HEK293 (cell line): ENCODE data around the gene SRF.
A peak's percentile ranks its signal among the peaks of the same experiment; 100 is the strongest.

Experiments used
- CTCF ChIA-PET: fragments of 350-600 bp; formaldehyde crosslinking; extraction: SDS; loops from one replicate; lab custom pipeline; 2021; ENCODE audit warnings: antibody characterized with exemption; lab: Yijun Ruan, JAX
- POLR2A ChIA-PET: fragments of 300-600 bp; formaldehyde crosslinking; extraction: SDS; loops from one replicate; lab custom pipeline; 2020; ENCODE audit warnings: antibody characterized with exemption, inconsistent platforms; lab: Yijun Ruan, JAX
- H3K27ac ChIP-seq: fragments of 200-500 bp; sonication (Bioruptor generic); 2 replicates; pipeline ENCODE4 v1.5.1; 2014; ENCODE audit warnings: low read depth, low read length, control low read depth, inconsistent platforms; ENCODE audit errors: extremely low read depth
- H3K36me3 ChIP-seq, 2 experiments: fragments of 200-500 bp in 1 of 2; sonication (Bioruptor generic) in 1 of 2; 1 replicate in 1 of 2; 2 replicates in 1 of 2; pipeline ENCODE4 v1.5.1; 2014 to 2017; ENCODE audit warnings: inconsistent platforms in 2 of 2, low read length in 2 of 2; ENCODE audit not compliant: control insufficient read depth in 2 of 2, insufficient read depth in 1 of 2
- H3K4me1 ChIP-seq: fragments of 200-500 bp; sonication (Bioruptor generic); 2 replicates; pipeline ENCODE4 v1.5.1; 2014; ENCODE audit warnings: mild to moderate bottlenecking, low read length, inconsistent platforms; ENCODE audit not compliant: control insufficient read depth, insufficient read depth
- H3K4me3 ChIP-seq: 2 replicates; pipeline ENCODE4 v1.5.1; 2011; ENCODE audit warnings: low read depth, mild to moderate bottlenecking, control low read depth, low read length, moderate library complexity
- H3K9me3 ChIP-seq: fragments of 200-500 bp; sonication (Bioruptor generic); 2 replicates; pipeline ENCODE4 v1.5.1; 2014; ENCODE audit warnings: low read depth, low read length, inconsistent platforms; ENCODE audit not compliant: control insufficient read depth, insufficient read depth
- GLIS2 ChIP-seq: fragments of 450-650 bp; formaldehyde crosslinking; IDR thresholded peaks from 2 replicates; pipeline ENCODE4 v1.5.1; 2016; ENCODE audit warnings: missing biosample characterization, missing genetic modification characterization
- KLF16 ChIP-seq: fragments of 450-650 bp; formaldehyde crosslinking; IDR thresholded peaks from 2 replicates; pipeline ENCODE4 v1.5.1; 2017; ENCODE audit warnings: missing biosample characterization, missing genetic modification characterization
- KLF7 ChIP-seq: fragments of 450-650 bp; formaldehyde crosslinking; IDR thresholded peaks from 2 replicates; pipeline ENCODE4 v1.5.1; 2016; ENCODE audit warnings: missing biosample characterization, missing genetic modification characterization, borderline replicate concordance
- MZF1 ChIP-seq: fragments of 450-650 bp; formaldehyde crosslinking; IDR thresholded peaks from 2 replicates; pipeline ENCODE4 v1.5.1; 2017; ENCODE audit warnings: missing biosample characterization, missing genetic modification characterization, borderline replicate concordance
- SCRT2 ChIP-seq: fragments of 450-650 bp; formaldehyde crosslinking; IDR thresholded peaks from 2 replicates; pipeline ENCODE4 v1.5.1; 2016; ENCODE audit warnings: missing biosample characterization, missing genetic modification characterization
- SETDB1 ChIP-seq: IDR thresholded peaks from one replicate; pipeline ENCODE4 v1.6.1; 2017; ENCODE audit warnings: mild to moderate bottlenecking, low read length, moderate library complexity, mixed read lengths; ENCODE audit not compliant: insufficient read length
- ZFP69B ChIP-seq: fragments of 450-650 bp; formaldehyde crosslinking; IDR thresholded peaks from 2 replicates; pipeline ENCODE4 v1.5.1; 2016; ENCODE audit warnings: missing biosample characterization, missing genetic modification characterization
- ZNF10 ChIP-seq: fragments of 450-650 bp; formaldehyde crosslinking; IDR thresholded peaks from 2 replicates; pipeline ENCODE4 v1.5.1; 2017; ENCODE audit warnings: missing biosample characterization, missing genetic modification characterization
- ZNF174 ChIP-seq: fragments of 450-650 bp; formaldehyde crosslinking; IDR thresholded peaks from 2 replicates; pipeline ENCODE4 v1.5.0; 2017; ENCODE audit warnings: missing biosample characterization, mild to moderate bottlenecking, missing genetic modification characterization
- ZNF184 ChIP-seq: fragments of 450-650 bp; IDR thresholded peaks from 2 replicates; pipeline ENCODE4 v1.5.1; 2018; ENCODE audit warnings: missing biosample characterization, mild to moderate bottlenecking, missing genetic modification characterization
- ZNF19 ChIP-seq: fragments of 450-650 bp; formaldehyde crosslinking; IDR thresholded peaks from 2 replicates; pipeline ENCODE4; 2016; ENCODE audit warnings: missing biosample characterization, missing genetic modification characterization, low read depth
- ZNF280C ChIP-seq: fragments of 450-650 bp; formaldehyde crosslinking; IDR thresholded peaks from 2 replicates; pipeline ENCODE4 v1.5.1; 2016; ENCODE audit warnings: missing biosample characterization, missing genetic modification characterization
- ZNF423 ChIP-seq: fragments of 450-650 bp; formaldehyde crosslinking; IDR thresholded peaks from 2 replicates; pipeline ENCODE4 v1.5.1; 2016; ENCODE audit warnings: missing biosample characterization, missing genetic modification characterization
- ZNF596 ChIP-seq: fragments of 450-650 bp; IDR thresholded peaks from 2 replicates; pipeline ENCODE4 v1.5.0; 2018; ENCODE audit warnings: missing biosample characterization, mild to moderate bottlenecking, missing genetic modification characterization, moderate library complexity
- ZNF610 ChIP-seq: fragments of 450-650 bp; formaldehyde crosslinking; IDR thresholded peaks from 2 replicates; pipeline ENCODE4 v1.5.1; 2016; ENCODE audit warnings: missing biosample characterization, missing genetic modification characterization, borderline replicate concordance
- ZNF701 ChIP-seq: fragments of 450-650 bp; formaldehyde crosslinking; IDR thresholded peaks from 2 replicates; pipeline ENCODE4 v1.5.1; 2016; ENCODE audit warnings: missing biosample characterization, missing genetic modification characterization

Gene SRF

GRCh38 chr6:43203029-43203717 lies 32.1 kb downstream of the SRF start:
- TF ChIP-seq ZNF280C (tag by site-specific recombination) (no peak), SCRT2 (tag by site-specific recombination) (peak; percentile 86), ZFP69B (tag by site-specific recombination) (no peak), GLIS2 (no peak), KLF7 (tag by site-specific recombination) (no peak), ZNF610 (tag by site-specific recombination) (no peak), ZNF10 (no peak)
- Histone ChIP-seq H3K27ac (no peak overlapping the region), H3K4me3 (no peak overlapping the region), H3K36me3 (peaks cover 0 to 12% of the 10 kb centered on the region in 2 experiments; a peak in 2 of 3 replicates), H3K4me1 (no peaks in the 10 kb centered on the region), H3K9me3 (no peaks in the 10 kb centered on the region)
- ChIA-PET CTCF (interaction anchor here (0.5 to 1.0 kb wide), 4 partner anchors 26 to 219 kb away, joined by 3 read pairs; partner anchors contain the start of genes DNPH1 and PPP2R5D), POLR2A (interaction anchor here (1.5 kb wide), 1 partner anchor 26 kb away, joined by 3 read pairs; the partner anchor contains the start of gene DNPH1)

- Histone ChIP-seq H3K36me3 (peaks cover 0 to 12% of the 10 kb centered on the region in 2 experiments; a peak in 2 of 3 replicates), H3K27ac (no peak overlapping the region), H3K4me1 (no peaks in the 10 kb centered on the region), H3K9me3 (no peaks in the 10 kb centered on the region), H3K4me3 (no peak overlapping the region)
- ChIA-PET POLR2A (no interaction called here), CTCF (interaction anchor here (0.5 to 0.6 kb wide), 2 partner anchors 178 to 219 kb away, joined by 3 read pairs; partner anchors contain the start of gene PPP2R5D)
- no peak for TF ChIP-seq ZNF19 (tag by site-specific recombination)
- no peak for TF ChIP-seq ZNF174 (tag by site-specific recombination)
- no peak for TF ChIP-seq KLF16 (tag by site-specific recombination)
Observed at GRCh38 chr6:43203718-43204095, 32.6 kb downstream of the SRF start.

- Histone ChIP-seq H3K4me3 (no peak overlapping the region), H3K36me3 (peaks cover 0 to 12% of the 10 kb centered on the region in 2 experiments; a peak in 2 of 3 replicates), H3K27ac (no peak overlapping the region), H3K9me3 (no peaks in the 10 kb centered on the region), H3K4me1 (no peaks in the 10 kb centered on the region)
- POLR2A ChIA-PET, result no interaction called here
- TF ChIP-seq SETDB1 (no peak), ZNF701 (tag by site-specific recombination) (no peak), ZNF184 (tag by site-specific recombination) (no peak), ZNF596 (tag by site-specific recombination) (no peak), ZNF423 (tag by site-specific recombination) (no peak), MZF1 (tag by site-specific recombination) (no peak)
- CTCF ChIA-PET, result interaction anchor here (0.6 kb wide), 2 partner anchors 132 to 178 kb away, joined by 3 read pairs; no protein-coding TSS in a partner anchor
Observed at GRCh38 chr6:43204271-43205105, 33.4 kb downstream of the SRF start.
